Measurements from ENCODE around the gene FLOT1. TPM values are rescaled to one million over a fixed set of nuclear protein-coding genes. Genes with fewer than 3 reads are reported as not detected.

Gene FLOT1
- total RNA-seq, 2 experiments from 2014 or later: 66.7 to 108 TPM

GRCh38 chr6:30686908-30687658, 55.4 kb downstream of the FLOT1 start:
- peaks cover 78% of the 10 kb centered on the region for H3K79me2 ChIP-seq (ENCODE audit: insufficient read depth, low read depth, low read length)
- peaks cover 39% of the 10 kb centered on the region for H3K36me3 ChIP-seq (ENCODE audit: insufficient read depth, low read length)
- intact Hi-C loops (cut with micrococcal nuclease; ENCODE audit: unreplicated experiment): loop anchor here (5.0 to 10.0 kb wide), 2 partner anchors 70 to 808 kb away; partner anchors contain the start of genes MICB, MRPS18B and PPP1R10
- POLR2A ChIA-PET: interaction anchor here (1.0 to 6.3 kb wide), 3 partner anchors 17 to 33 kb away, joined by 4 to 71 read pairs (median 4); partner anchors contain the start of genes MDC1 and TUBB
- peaks cover 34% of the 10 kb centered on the region for H3K4me1 ChIP-seq (ENCODE audit: insufficient read depth, low read length, poor library complexity, severe bottlenecking)
- no TSS peak for BruUV-seq (replicated peaks)
- CTCF ChIA-PET (ENCODE audit: unreplicated experiment): no interaction called here
- peaks cover 7% of the 10 kb centered on the region; the same call in 1 of the 2 replicates for H4K20me1 ChIP-seq (ENCODE audit: insufficient read depth, low read length)
- no peaks in the 10 kb centered on the region for H3K9me2 ChIP-seq (ENCODE audit: insufficient read depth, low read length)
- H3K9me3 ChIP-seq (ENCODE audit: low read length): no peaks in the 10 kb centered on the region
- peak overlapping the region; percentile 95 for H3K4me3 ChIP-seq (ENCODE audit: low read depth, low read length, poor library complexity, severe bottlenecking)
- no peak overlapping the region for H2AFZ ChIP-seq (ENCODE audit: low read length)
- peak; percentile 98 for DNase-seq (ENCODE audit: low spot score)
- peak overlapping the region; percentile 95 for H3K27ac ChIP-seq (ENCODE audit: low read depth, low read length, poor library complexity, severe bottlenecking)
- peak overlapping the region; percentile 99 for H3K4me2 ChIP-seq (ENCODE audit: low read length)
- TF ChIP-seq EZH2phosphoT487 (IDR thresholded peaks at IDR 0.05; ENCODE audit: borderline replicate concordance, low read depth, low read length) (no peak), CTCF (conservative IDR thresholded peaks at IDR 0.05; ENCODE audit: low read length) (no peak)

DNA sequence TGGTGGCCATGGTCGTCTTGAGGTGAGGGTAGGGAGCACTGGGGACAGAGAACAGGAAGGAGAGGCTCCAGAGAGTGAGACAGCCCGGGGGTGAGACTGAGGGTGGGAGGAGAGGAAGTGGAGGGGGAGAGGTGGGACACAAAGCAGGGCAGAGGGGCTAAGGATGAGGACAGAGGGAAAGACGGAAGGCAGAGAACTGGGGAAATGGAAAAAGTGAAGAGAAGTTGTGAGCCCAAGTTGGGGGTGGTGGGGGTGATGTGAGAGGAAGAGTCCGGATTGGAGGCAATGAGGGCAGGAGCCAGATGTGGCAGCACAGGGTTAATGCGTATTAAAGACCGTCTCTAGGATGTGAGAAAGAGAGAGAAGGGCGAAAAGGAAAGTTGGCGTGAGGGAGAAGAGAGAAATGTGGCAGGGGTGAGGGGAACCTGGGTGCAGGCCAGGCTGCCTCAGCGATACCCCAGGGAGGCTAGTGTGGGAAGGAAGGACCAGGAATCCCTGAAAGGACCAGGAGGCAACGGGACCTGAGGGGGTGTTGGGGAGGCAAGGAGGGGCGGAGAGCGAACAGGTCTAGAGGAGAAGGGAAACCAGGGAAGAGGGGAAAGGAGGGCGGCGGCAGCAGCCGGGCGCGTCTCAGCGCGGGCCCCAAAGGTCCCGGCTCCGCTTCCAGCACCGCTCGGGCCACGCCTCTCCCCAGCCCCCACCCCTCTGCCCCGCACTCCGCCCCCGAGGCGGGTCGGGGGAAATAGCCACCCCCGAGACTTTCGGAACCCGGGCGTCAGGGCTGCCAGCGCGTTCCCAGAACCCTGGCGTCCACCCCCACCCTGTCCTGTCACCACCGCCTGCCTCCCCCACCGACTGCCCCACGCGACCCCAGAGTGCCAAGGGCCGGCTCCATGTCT, 56.2 kb downstream of the FLOT1 start, which contains the start of gene PPP1R18:
PPP1R18 (minus strand) TSS at position 637 of the 899 bp plus-strand sequence; CDS start at position 10, 627 bp downstream.
- Histone ChIP-seq H4K20me1 (ENCODE audit: insufficient read depth, low read length) (peaks cover 13% of the 10 kb centered on the region; the same call in 1 of the 2 replicates), H3K4me2 (ENCODE audit: low read length) (peak within 1 kb of the TSS; percentile 99), H3K4me3 (ENCODE audit: low read depth, low read length, poor library complexity, severe bottlenecking) (peak within 1 kb of the TSS; percentile 95), H3K4me1 (ENCODE audit: insufficient read depth, low read length, poor library complexity, severe bottlenecking) (peaks cover 35% of the 10 kb centered on the region), H3K27ac (ENCODE audit: low read depth, low read length, poor library complexity, severe bottlenecking) (peak within 1 kb of the TSS; percentile 95), H3K79me2 (ENCODE audit: insufficient read depth, low read depth, low read length) (peaks cover 86% of the 10 kb centered on the region), H3K9me3 (ENCODE audit: low read length) (no peaks in the 10 kb centered on the region), H2AFZ (ENCODE audit: low read length) (no peak within 1 kb of the TSS), H3K9me2 (ENCODE audit: insufficient read depth, low read length) (no peaks in the 10 kb centered on the region), H3K36me3 (ENCODE audit: insufficient read depth, low read length) (peaks cover 47% of the 10 kb centered on the region)
- TF ChIP-seq EZH2phosphoT487 (IDR thresholded peaks at IDR 0.05; ENCODE audit: borderline replicate concordance, low read depth, low read length) (no peak), CTCF (conservative IDR thresholded peaks at IDR 0.05; ENCODE audit: low read length) (no peak)
- peak; percentile 76 for DNase-seq (ENCODE audit: low spot score)
- intact Hi-C loops (cut with micrococcal nuclease; ENCODE audit: unreplicated experiment): loop anchor here (5.0 to 10.0 kb wide), 2 partner anchors 69 to 809 kb away; partner anchors contain the start of genes MICB, MRPS18B and PPP1R10
- POLR2A ChIA-PET: interaction anchor here (1.5 to 2.7 kb wide), 2 partner anchors 31 to 34 kb away, joined by 4 to 14 read pairs; partner anchors contain the start of genes MDC1 and TUBB
- CTCF ChIA-PET (ENCODE audit: unreplicated experiment): no interaction called here
- BruUV-seq (replicated peaks): TSS peak; percentile 62
